CD4-positive, alpha-beta memory T cell (primary cell): Measurements from ENCODE around the gene LGALS7. TPM values are rescaled to one million over a fixed set of nuclear protein-coding genes. Genes with fewer than 3 reads are reported as not detected.
A peak's percentile ranks its signal among the peaks of the same experiment; 100 is the strongest.
"Not testable (repeated sequence)": the region's sequence is repeated elsewhere in the genome, so short reads cannot be mapped to it uniquely, and the experiment has no call there.

Experiments
- CTCF ChIA-PET: fragments of 350-600 bp; sonication (Branson Sonifier 250); formaldehyde crosslinking; loops from one replicate; lab custom pipeline; 2021; ENCODE audit warnings: inconsistent platforms; ENCODE audit not compliant: partially characterized antibody; lab: Charles Lee
- POLR2A ChIA-PET: fragments of 350-600 bp; sonication (Branson Sonifier 250); formaldehyde crosslinking; loops from one replicate; lab custom pipeline; 2021; ENCODE audit not compliant: partially characterized antibody; lab: Charles Lee
- DNase-seq, 5 donors: peaks; one replicate each; pipeline versions ENCODE4 v3.0.0 to v3.0.0-alpha.2; 2020 to 2022; ENCODE audit warnings: mixed read lengths in 1 of 5
- H3K27ac ChIP-seq: one replicate; pipeline ENCODE4 v1.7.0; 2013; ENCODE audit warnings: low read depth, low read length
- H3K27me3 ChIP-seq: 2 replicates; pipeline ENCODE4 v1.7.0; 2013; ENCODE audit warnings: mild to moderate bottlenecking, low read length, moderate library complexity; ENCODE audit not compliant: insufficient read depth
- H3K36me3 ChIP-seq: 2 replicates; pipeline ENCODE4 v1.7.0; 2013; ENCODE audit warnings: mild to moderate bottlenecking, low read length, moderate library complexity; ENCODE audit not compliant: insufficient read depth
- H3K4me1 ChIP-seq: 2 replicates; pipeline ENCODE4 v1.7.0; 2013; ENCODE audit warnings: mild to moderate bottlenecking, low read length, moderate library complexity; ENCODE audit not compliant: insufficient read depth
- H3K4me3 ChIP-seq, 2 donors: one replicate each; pipeline ENCODE4 v1.7.0; 2013; ENCODE audit warnings: low read length in 2 of 2, mild to moderate bottlenecking in 1 of 2
- H3K9me3 ChIP-seq, 2 donors: one replicate each; pipeline ENCODE4 v1.7.0; 2013; ENCODE audit warnings: low read length in 2 of 2, control low read depth in 1 of 2; ENCODE audit not compliant: control insufficient read depth in 1 of 2
- H3K27ac Mint-ChIP-seq, 7 donors: one replicate each; pipeline ENCODE4 v1.8.0; 2020 to 2021; ENCODE audit warnings: mixed read lengths in 7 of 7, mild to moderate bottlenecking in 6 of 7, inconsistent platforms in 3 of 7, moderate library complexity in 3 of 7
- H3K27me3 Mint-ChIP-seq, 2 donors: one replicate each; pipeline ENCODE4 v1.8.0; 2020 to 2021; ENCODE audit warnings: mixed read lengths in 2 of 2
- H3K36me3 Mint-ChIP-seq, 2 donors: one replicate each; pipeline ENCODE4 v1.8.0; 2020 to 2021; ENCODE audit warnings: mixed read lengths in 2 of 2, inconsistent platforms in 1 of 2, mild to moderate bottlenecking in 1 of 2
- H3K4me1 Mint-ChIP-seq, 4 donors: one replicate each; pipeline ENCODE4 v1.8.0; 2020 to 2021; ENCODE audit warnings: mixed read lengths in 4 of 4, mild to moderate bottlenecking in 1 of 4
- H3K4me3 Mint-ChIP-seq, 8 donors: one replicate each; pipeline ENCODE4 v1.8.0; 2020 to 2021; ENCODE audit warnings: mixed read lengths in 8 of 8, mild to moderate bottlenecking in 7 of 8, moderate library complexity in 6 of 8, inconsistent platforms in 3 of 8
- H3K9me3 Mint-ChIP-seq, 8 donors: one replicate each; pipeline ENCODE4 v1.8.0; 2020 to 2021; ENCODE audit warnings: mixed read lengths in 8 of 8, mild to moderate bottlenecking in 5 of 8, inconsistent platforms in 3 of 8, moderate library complexity in 1 of 8
- intact Hi-C: fragments of 100-400 bp; cut with micrococcal nuclease; formaldehyde crosslinking; loops from one replicate; pipeline ENCODE4 v1.15.1; 2023
- polyA plus RNA-seq, 2 donors: library from polyadenylated mRNA; unstranded; fragments of 300-500 nt; fragmentation: Illumina TruSeq; gene quantifications; one replicate each; pipeline ENCODE4 v1.2.3, GENCODE V29; 2021
- total RNA-seq, 2 experiments: library from RNA; stranded (reverse); gene quantifications; one replicate each; pipeline ENCODE4 v1.2.3, GENCODE V29; 2021

Gene LGALS7
- total and polyA plus RNA-seq, 4 experiments from 2014 or later = not detected

- H3K27ac Mint-ChIP-seq, H3K9me3 ChIP-seq, H3K4me3 Mint-ChIP-seq, DNase-seq, H3K27ac ChIP-seq, H3K27me3 ChIP-seq, H3K4me3 ChIP-seq, H3K27me3 Mint-ChIP-seq, intact Hi-C loops, H3K9me3 Mint-ChIP-seq, H3K4me1 ChIP-seq, H3K4me1 Mint-ChIP-seq: not testable (repeated sequence)
- peaks cover 16 to 28% of the 10 kb centered on the region in 2 donors for H3K36me3 Mint-ChIP-seq
- CTCF ChIA-PET = interaction anchor here (0.5 kb wide), 1 partner anchor 1270 kb away, joined by 3 read pairs; no protein-coding TSS in a partner anchor
- H3K36me3 ChIP-seq = peaks cover 26% of the 10 kb centered on the region
- POLR2A ChIA-PET = interaction anchor here (0.9 kb wide), 1 partner anchor 33 kb away, joined by 3 read pairs; no protein-coding TSS in a partner anchor
Measured at GRCh38 chr19:38813932-38814331, 40.6 kb upstream of the LGALS7 start.

GRCh38 chr19:38813323-38813722 is 40.0 kb upstream of the LGALS7 start:
- no peak for DNase-seq
- H3K4me1 ChIP-seq = no peaks in the 10 kb centered on the region
- H3K27me3 ChIP-seq = no peaks in the 10 kb centered on the region
- POLR2A ChIA-PET = no interaction called here
- intact Hi-C loops = no loop called here
- H3K9me3 ChIP-seq = no peaks in the 10 kb centered on the region
- Mint-ChIP-seq H3K9me3 (no peaks in the 10 kb centered on the region), H3K27me3 (no peaks in the 10 kb centered on the region), H3K27ac (peak overlapping the region in 2 of 7 donors; percentile 42 to 60), H3K4me1 (peaks cover 0 to 2% (median 0%) of the 10 kb centered on the region in 4 donors), H3K36me3 (peaks cover 16 to 28% of the 10 kb centered on the region in 2 donors), H3K4me3 (no peak overlapping the region)
- CTCF ChIA-PET = interaction anchor here (0.5 kb wide), 1 partner anchor 1270 kb away, joined by 3 read pairs; no protein-coding TSS in a partner anchor
- H3K4me3 ChIP-seq = no peak overlapping the region
- H3K36me3 ChIP-seq = peaks cover 26% of the 10 kb centered on the region
- H3K27ac ChIP-seq = no peak overlapping the region

GRCh38 chr19:38812841-38813320 is 39.6 kb upstream of the LGALS7 start, which contains the start of gene LGALS4:
Gene LGALS4 (minus strand): TSS chr19:38812945. CDS start chr19:38812886, 59 bp downstream.
- Mint-ChIP-seq H3K27me3 (no peaks in the 10 kb centered on the region), H3K36me3 (peaks cover 16 to 24% of the 10 kb centered on the region in 2 donors), H3K4me3 (no peak within 1 kb of the TSS), H3K4me1 (peaks cover 0 to 2% (median 0%) of the 10 kb centered on the region in 4 donors), H3K27ac (peak within 1 kb of the TSS in 3 of 7 donors; percentile 41 to 60 (median 42)), H3K9me3 (no peaks in the 10 kb centered on the region)
- no peaks in the 10 kb centered on the region for H3K4me1 ChIP-seq
- ChIA-PET POLR2A (no interaction called here), CTCF (no interaction called here)
- intact Hi-C loops = no loop called here
- H3K9me3 ChIP-seq = no peaks in the 10 kb centered on the region
- no peak within 1 kb of the TSS for H3K4me3 ChIP-seq
- peaks cover 26% of the 10 kb centered on the region for H3K36me3 ChIP-seq
- no peak for DNase-seq
- H3K27me3 ChIP-seq = no peaks in the 10 kb centered on the region
- no peak within 1 kb of the TSS for H3K27ac ChIP-seq

GRCh38 chr19:38812009-38812840 is 38.9 kb upstream of the LGALS7 start:
- Histone ChIP-seq H3K27me3 (no peaks in the 10 kb centered on the region), H3K4me1 (no peaks in the 10 kb centered on the region), H3K9me3 (no peaks in the 10 kb centered on the region), H3K36me3 (peaks cover 20% of the 10 kb centered on the region), H3K27ac (no peak overlapping the region), H3K4me3 (no peak overlapping the region)
- ChIA-PET POLR2A (interaction anchor here (1.3 kb wide), 1 partner anchor 42 kb away, joined by 3 read pairs; no protein-coding TSS in a partner anchor), CTCF (interaction anchor here (0.7 to 1.1 kb wide), 2 partner anchors 30 to 76 kb away, joined by 3 read pairs; no protein-coding TSS in a partner anchor)
- peaks cover 13 to 19% of the 10 kb centered on the region in 2 donors for H3K36me3 Mint-ChIP-seq
- H3K4me3 Mint-ChIP-seq = no peak overlapping the region
- no peaks in the 10 kb centered on the region for H3K9me3 Mint-ChIP-seq
- intact Hi-C loops = no loop called here
- no peak for DNase-seq
- H3K27ac Mint-ChIP-seq = peak overlapping the region in 2 of 7 donors; percentile 37 to 41
- no peaks in the 10 kb centered on the region for H3K27me3 Mint-ChIP-seq
- peaks cover 0 to 2% (median under 1%) of the 10 kb centered on the region in 4 donors for H3K4me1 Mint-ChIP-seq

- no peaks in the 10 kb centered on the region for H3K36me3 ChIP-seq
- intact Hi-C loops = no loop called here
- peak overlapping the region in 1 of 7 donors; percentile 29 for H3K27ac Mint-ChIP-seq
- ChIA-PET CTCF (interaction anchor here (0.7 kb wide), 1 partner anchor 93 kb away, joined by 3 read pairs; no protein-coding TSS in a partner anchor), POLR2A (no interaction called here)
- H3K9me3 ChIP-seq = no peaks in the 10 kb centered on the region
- no peaks in the 10 kb centered on the region for H3K9me3 Mint-ChIP-seq
- no peaks in the 10 kb centered on the region for H3K27me3 ChIP-seq
- peaks cover 6% of the 10 kb centered on the region for H3K4me1 ChIP-seq
- H3K4me3 Mint-ChIP-seq = no peak overlapping the region
- H3K27me3 Mint-ChIP-seq = no peaks in the 10 kb centered on the region
- no peak overlapping the region for H3K27ac ChIP-seq
- no peak overlapping the region for H3K4me3 ChIP-seq
- H3K36me3 Mint-ChIP-seq = no peaks in the 10 kb centered on the region
- no peak for DNase-seq
- peaks cover 4 to 8% (median 6%) of the 10 kb centered on the region in 4 donors for H3K4me1 Mint-ChIP-seq
Measured at GRCh38 chr19:38809592-38810252, 36.4 kb upstream of the LGALS7 start.

GRCh38 chr19:38808741-38809140 is 35.4 kb upstream of the LGALS7 start:
- POLR2A ChIA-PET = no interaction called here
- CTCF ChIA-PET = interaction anchor here (0.7 kb wide), 1 partner anchor 15 kb away, joined by 3 read pairs; no protein-coding TSS in a partner anchor

More at GRCh38 chr19:38808741-38809140, 35.4 kb upstream of the LGALS7 start:
- H3K27ac Mint-ChIP-seq = no peak overlapping the region
- H3K4me1 Mint-ChIP-seq = peaks cover 4 to 8% (median 6%) of the 10 kb centered on the region in 4 donors
- H3K36me3 Mint-ChIP-seq = peaks cover 0 to 5% of the 10 kb centered on the region in 2 donors
- no peak overlapping the region for H3K4me3 Mint-ChIP-seq
- Histone ChIP-seq H3K27me3 (no peaks in the 10 kb centered on the region), H3K27ac (no peak overlapping the region), H3K36me3 (no peaks in the 10 kb centered on the region), H3K9me3 (no peaks in the 10 kb centered on the region), H3K4me1 (peaks cover 6% of the 10 kb centered on the region), H3K4me3 (no peak overlapping the region)
- no peak for DNase-seq
- H3K9me3 Mint-ChIP-seq = no peaks in the 10 kb centered on the region
- intact Hi-C loops = no loop called here
- H3K27me3 Mint-ChIP-seq = no peaks in the 10 kb centered on the region
